OCI-LY1 (cell line): Measurements from ENCODE around the gene KDM5C.

Experiments used
- H2AFZ ChIP-seq: fragments of 200-600 bp; sonication (generic), shearing (Covaris generic); 2 replicates; pipeline ENCODE4 v1.6.0; 2014; ENCODE audit warnings: antibody characterized with exemption, mild to moderate bottlenecking, low read length
- H3F3A ChIP-seq: fragments of 200-600 bp; sonication (generic), shearing (Covaris generic); 2 replicates; pipeline ENCODE4 v1.6.0; 2014; ENCODE audit warnings: mild to moderate bottlenecking, antibody characterized with exemption, low read length, moderate library complexity; ENCODE audit not compliant: insufficient read depth
- H3K27ac ChIP-seq: fragments of 200-600 bp; sonication (generic); 2 replicates; pipeline ENCODE4 v1.5.1; 2014; ENCODE audit warnings: low read length, mixed run types, mild to moderate bottlenecking, low read depth; ENCODE audit not compliant: poor library complexity, severe bottlenecking
- H3K27me3 ChIP-seq: fragments of 200-600 bp; sonication (generic); 2 replicates; pipeline ENCODE4 v1.6.0; 2014; ENCODE audit warnings: antibody characterized with exemption, mild to moderate bottlenecking, low read length, moderate library complexity; ENCODE audit not compliant: insufficient read depth
- H3K36me3 ChIP-seq: fragments of 200-600 bp; sonication (generic); 2 replicates; pipeline ENCODE4 v1.6.1; 2014; ENCODE audit warnings: mild to moderate bottlenecking, antibody characterized with exemption, low read length, moderate library complexity, mixed read lengths; ENCODE audit not compliant: insufficient read depth
- H3K4me1 ChIP-seq: fragments of 200-600 bp; sonication (generic); 2 replicates; pipeline ENCODE4 v1.5.1; 2014; ENCODE audit warnings: mild to moderate bottlenecking, low read length, moderate library complexity; ENCODE audit not compliant: insufficient read depth, severe bottlenecking
- H3K4me2 ChIP-seq: fragments of 200-600 bp; sonication (generic), shearing (Covaris generic); 2 replicates; pipeline ENCODE4 v1.6.1; 2014; ENCODE audit warnings: low read length
- H3K4me3 ChIP-seq: fragments of 200-600 bp; sonication (generic); 2 replicates; pipeline ENCODE4 v1.5.1; 2014; ENCODE audit warnings: low read length, low read depth, mild to moderate bottlenecking, mixed read lengths; ENCODE audit not compliant: poor library complexity, severe bottlenecking
- H3K79me2 ChIP-seq: fragments of 200-600 bp; shearing (Covaris generic); 2 replicates; pipeline ENCODE4 v1.6.1; 2016; ENCODE audit warnings: mixed run types, low read length, mixed read lengths; ENCODE audit not compliant: insufficient read depth
- H3K9ac ChIP-seq: fragments of 200-600 bp; sonication (generic), shearing (Covaris generic); 2 replicates; pipeline ENCODE4 v1.6.1; 2014; ENCODE audit warnings: mild to moderate bottlenecking, low read length, mixed read lengths
- H3K9me2 ChIP-seq: fragments of 200-600 bp; sonication (generic), shearing (Covaris generic); 2 replicates; pipeline ENCODE4 v1.6.1; 2014; ENCODE audit warnings: low read depth, mild to moderate bottlenecking, low read length, mixed read lengths
- H3K9me3 ChIP-seq: fragments of 200-600 bp; shearing (Covaris generic); 2 replicates; pipeline ENCODE4 v1.6.1; 2014; ENCODE audit warnings: low read length, mixed read lengths
- H4K20me1 ChIP-seq: fragments of 200-600 bp; sonication (generic), shearing (Covaris generic); 2 replicates; pipeline ENCODE4 v1.6.0; 2016; ENCODE audit warnings: mild to moderate bottlenecking, low read length; ENCODE audit not compliant: insufficient read depth
- CTCF ChIP-seq: fragments of 200-600 bp; sonication (generic), shearing (Covaris generic); IDR thresholded peaks from 2 replicates; pipeline ENCODE4 v1.5.1; 2017; ENCODE audit warnings: mild to moderate bottlenecking, antibody characterized with exemption, low read length, moderate library complexity, mixed read lengths
- EZH2 ChIP-seq: fragments of 200-600 bp; sonication (generic), shearing (Covaris generic); IDR thresholded peaks from 2 replicates; pipeline ENCODE4 v1.8.0; 2017; ENCODE audit warnings: borderline replicate concordance, mixed run types, mild to moderate bottlenecking, antibody characterized with exemption, low read length, moderate library complexity, mixed read lengths

KDM5C gene

GRCh38 chrX:53268173-53268572 is 43.2 kb upstream of the KDM5C start:
- Histone ChIP-seq H3K4me3 (no peak overlapping the region), H3K27me3 (no peaks in the 10 kb centered on the region), H3K36me3 (no peaks in the 10 kb centered on the region), H3K9ac (no peak overlapping the region), H3K4me2 (no peak overlapping the region), H3K27ac (no peak overlapping the region), H2AFZ (no peak overlapping the region), H3F3A (no peaks in the 10 kb centered on the region), H3K79me2 (no peaks in the 10 kb centered on the region), H3K4me1 (no peaks in the 10 kb centered on the region), H3K9me2 (no peaks in the 10 kb centered on the region), H3K9me3 (no peaks in the 10 kb centered on the region), H4K20me1 (no peaks in the 10 kb centered on the region)
- TF ChIP-seq EZH2 (no peak), CTCF (no peak)

- Histone ChIP-seq H4K20me1 (no peaks in the 10 kb centered on the region), H3K4me3 (no peak overlapping the region), H3K4me2 (no peak overlapping the region), H2AFZ (no peak overlapping the region), H3K9me3 (no peaks in the 10 kb centered on the region), H3K36me3 (no peaks in the 10 kb centered on the region), H3K9me2 (no peaks in the 10 kb centered on the region), H3K9ac (no peak overlapping the region), H3K4me1 (no peaks in the 10 kb centered on the region), H3K27ac (no peak overlapping the region), H3F3A (no peaks in the 10 kb centered on the region), H3K79me2 (no peaks in the 10 kb centered on the region), H3K27me3 (no peaks in the 10 kb centered on the region)
- TF ChIP-seq CTCF (no peak), EZH2 (no peak)
Measured at GRCh38 chrX:53266914-53267313, 41.9 kb upstream of the KDM5C start.

- H2AFZ ChIP-seq = no peak overlapping the region
- no peaks in the 10 kb centered on the region for H3K9me3 ChIP-seq
- H4K20me1 ChIP-seq = no peaks in the 10 kb centered on the region
- no peaks in the 10 kb centered on the region for H3K79me2 ChIP-seq
- H3K4me3 ChIP-seq = no peak overlapping the region
- no peak overlapping the region for H3K27ac ChIP-seq
- H3K4me2 ChIP-seq = no peak overlapping the region
- no peak overlapping the region for H3K9ac ChIP-seq
- no peaks in the 10 kb centered on the region for H3K9me2 ChIP-seq
- H3K4me1 ChIP-seq = no peaks in the 10 kb centered on the region
- H3K36me3 ChIP-seq = no peaks in the 10 kb centered on the region
- H3K27me3 ChIP-seq = no peaks in the 10 kb centered on the region
- TF ChIP-seq CTCF = no peak
- TF ChIP-seq EZH2 = no peak
- no peaks in the 10 kb centered on the region for H3F3A ChIP-seq
Measured at GRCh38 chrX:53265771-53266574, 41.0 kb upstream of the KDM5C start.
